Activated B cell treated with CpG ODN at 0.5 μM for 24 hours (primary cell): ENCODE results near the gene NPAS3. TPM values are rescaled to one million over a fixed set of nuclear protein-coding genes. Genes with fewer than 3 reads are reported as not detected.

ENCODE experiments used
- ATAC-seq: fragments of 200-7000 bp; cut with Tn5 transposase; one replicate; pipeline ENCODE4 v1.10.0; 2021; ENCODE audit warnings: low read depth, mild to moderate bottlenecking, moderate library complexity
- CTCF ChIA-PET: fragments of 350-600 bp; sonication (Branson Sonifier 250); formaldehyde crosslinking; loops from one replicate; lab custom pipeline; 2021; ENCODE audit warnings: antibody characterized with exemption; lab: Charles Lee
- POLR2A ChIA-PET: fragments of 350-600 bp; sonication (Branson Sonifier 250); formaldehyde crosslinking; loops from one replicate; lab custom pipeline; 2021; ENCODE audit warnings: antibody characterized with exemption; lab: Charles Lee
- DNase-seq: peaks from one replicate; pipeline ENCODE4 v3.0.0; 2022
- H3K27ac Mint-ChIP-seq: one replicate; pipeline ENCODE4 v1.8.0; 2020; ENCODE audit warnings: mixed read lengths
- H3K27me3 Mint-ChIP-seq: one replicate; pipeline ENCODE4 v1.8.0; 2021; ENCODE audit warnings: mixed read lengths
- H3K36me3 Mint-ChIP-seq: one replicate; pipeline ENCODE4 v1.8.0; 2021; ENCODE audit warnings: low read depth, mixed read lengths
- H3K4me1 Mint-ChIP-seq: one replicate; pipeline ENCODE4 v1.8.0; 2021; ENCODE audit warnings: mixed read lengths
- H3K4me3 Mint-ChIP-seq: one replicate; pipeline ENCODE4 v1.8.0; 2020; ENCODE audit warnings: mild to moderate bottlenecking, mixed read lengths
- H3K9me3 Mint-ChIP-seq: one replicate; pipeline ENCODE4 v1.8.0; 2020; ENCODE audit warnings: mixed read lengths
- CTCF ChIP-seq: fragments of 200-600 bp; IDR thresholded peaks from one replicate; pipeline ENCODE4 v1.8.0; 2022; ENCODE audit warnings: antibody characterized with exemption, mild to moderate bottlenecking
- intact Hi-C: fragments of 100-400 bp; cut with micrococcal nuclease; formaldehyde crosslinking; loops from one replicate; pipeline ENCODE4 v1.15.1; 2024
- total RNA-seq: library from RNA; stranded (reverse); gene quantifications from 2 replicates; pipeline ENCODE4 v1.2.3, GENCODE V29; 2022

The NPAS3 gene
- total RNA-seq, 1 donor from 2014 or later, result not detected

- ChIA-PET POLR2A (no interaction called here), CTCF (no interaction called here)
- no peak for ATAC-seq
- Mint-ChIP-seq H3K4me1 (no peaks in the 10 kb centered on the region), H3K4me3 (no peak overlapping the region), H3K27me3 (no peaks in the 10 kb centered on the region), H3K36me3 (no peaks in the 10 kb centered on the region), H3K9me3 (no peaks in the 10 kb centered on the region), H3K27ac (no peak overlapping the region)
- no peak for TF ChIP-seq CTCF
- DNase-seq, result no peak
- intact Hi-C loops, result no loop called here
Measured at GRCh38 chr14:33014710-33015109, 76.0 kb downstream of the NPAS3 start.

GRCh38 chr14:33016613-33017012 is 77.9 kb downstream of the NPAS3 start:
- H3K27ac Mint-ChIP-seq, result no peak overlapping the region
- no peak for TF ChIP-seq CTCF
- H3K9me3 Mint-ChIP-seq, result no peaks in the 10 kb centered on the region
- ChIA-PET CTCF (no interaction called here), POLR2A (no interaction called here)
- no peaks in the 10 kb centered on the region for H3K4me1 Mint-ChIP-seq
- no peak overlapping the region for H3K4me3 Mint-ChIP-seq
- no peaks in the 10 kb centered on the region for H3K36me3 Mint-ChIP-seq
- intact Hi-C loops, result no loop called here
- ATAC-seq (no peak), DNase-seq (no peak)
- H3K27me3 Mint-ChIP-seq, result no peaks in the 10 kb centered on the region

GRCh38 chr14:33017016-33017415 is 78.3 kb downstream of the NPAS3 start:
- Mint-ChIP-seq H3K36me3 (no peaks in the 10 kb centered on the region), H3K4me3 (no peak overlapping the region), H3K4me1 (no peaks in the 10 kb centered on the region), H3K27ac (no peak overlapping the region), H3K9me3 (no peaks in the 10 kb centered on the region), H3K27me3 (no peaks in the 10 kb centered on the region)
- intact Hi-C loops, result no loop called here
- DNase-seq (no peak), ATAC-seq (no peak)
- ChIA-PET POLR2A (no interaction called here), CTCF (no interaction called here)
- TF ChIP-seq CTCF, result no peak

GRCh38 chr14:33019346-33019745 is 80.7 kb downstream of the NPAS3 start:
- Mint-ChIP-seq H3K4me1 (no peaks in the 10 kb centered on the region), H3K36me3 (no peaks in the 10 kb centered on the region), H3K4me3 (no peak overlapping the region), H3K27me3 (no peaks in the 10 kb centered on the region), H3K27ac (no peak overlapping the region), H3K9me3 (peaks cover 2% of the 10 kb centered on the region)
- intact Hi-C loops, result no loop called here
- no peak for DNase-seq
- no peak for ATAC-seq
- ChIA-PET CTCF (no interaction called here), POLR2A (no interaction called here)
- no peak for TF ChIP-seq CTCF

- peaks cover 10% of the 10 kb centered on the region for H3K9me3 Mint-ChIP-seq
- DNase-seq, result no peak
- H3K27ac Mint-ChIP-seq, result no peak overlapping the region
- TF ChIP-seq CTCF, result no peak
- intact Hi-C loops, result no loop called here
- CTCF ChIA-PET, result no interaction called here
- no peak overlapping the region for H3K4me3 Mint-ChIP-seq
- no peaks in the 10 kb centered on the region for H3K27me3 Mint-ChIP-seq
- ATAC-seq, result no peak
- POLR2A ChIA-PET, result no interaction called here
- H3K4me1 Mint-ChIP-seq, result no peaks in the 10 kb centered on the region
- no peaks in the 10 kb centered on the region for H3K36me3 Mint-ChIP-seq
Measured at GRCh38 chr14:33026850-33027430, 88.3 kb downstream of the NPAS3 start.
